Measurements from ENCODE around the gene TSPAN9. TPM values are rescaled to one million over a fixed set of nuclear protein-coding genes. Genes with fewer than 3 reads are reported as not detected.

Gene TSPAN9, protein sequence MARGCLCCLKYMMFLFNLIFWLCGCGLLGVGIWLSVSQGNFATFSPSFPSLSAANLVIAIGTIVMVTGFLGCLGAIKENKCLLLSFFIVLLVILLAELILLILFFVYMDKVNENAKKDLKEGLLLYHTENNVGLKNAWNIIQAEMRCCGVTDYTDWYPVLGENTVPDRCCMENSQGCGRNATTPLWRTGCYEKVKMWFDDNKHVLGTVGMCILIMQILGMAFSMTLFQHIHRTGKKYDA
- total RNA-seq = 81.2 TPM
- long read RNA-seq, full-length matches to known transcripts = 27 of 45 reads
- long read RNA-seq, partial matches to known transcripts = 1 of 45 reads
- long read RNA-seq, other reads (novel, unspliced or antisense) = 17 of 45 reads

DNA sequence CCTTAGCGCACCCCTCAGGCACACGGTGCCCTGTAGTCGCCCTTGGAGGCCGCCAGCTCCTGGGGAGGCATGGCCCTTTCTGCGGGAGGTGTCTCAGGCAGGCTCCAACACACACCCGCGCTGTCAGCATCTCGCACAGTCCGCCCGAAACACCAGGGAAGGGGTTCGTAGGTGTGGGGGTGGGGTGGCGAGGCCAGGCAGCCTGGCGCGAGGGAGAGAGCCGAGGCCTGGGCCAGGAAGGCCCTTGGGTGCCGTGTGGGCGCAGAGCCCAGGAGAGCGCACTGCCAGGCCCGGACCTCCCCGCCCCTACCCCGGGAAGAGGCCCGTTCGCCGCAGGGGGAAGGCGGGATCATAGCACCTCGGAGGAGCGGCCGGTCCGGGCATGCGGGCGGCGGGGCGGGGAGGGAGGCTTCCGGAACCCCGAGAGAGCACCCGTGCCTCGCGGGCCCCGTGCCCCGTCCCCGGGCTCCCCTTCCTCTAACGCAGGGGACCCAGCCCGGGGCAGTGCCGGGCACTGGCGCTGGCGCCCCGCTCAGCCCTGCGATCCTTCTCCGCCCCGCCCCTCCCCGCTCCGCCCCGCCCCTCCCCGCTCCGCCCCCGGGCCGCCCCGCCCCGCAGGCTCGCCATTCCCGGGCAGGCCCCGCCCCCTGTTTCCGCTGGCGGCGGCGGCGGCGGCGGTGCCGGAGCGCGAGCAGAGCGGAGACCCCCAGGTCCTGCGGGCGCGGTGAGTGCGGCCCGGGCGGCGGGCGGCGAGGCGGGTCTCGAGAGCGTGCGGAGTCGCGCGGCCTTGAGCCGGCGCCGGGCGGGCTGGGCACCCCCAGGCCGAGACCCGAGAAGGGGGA, at the start of gene TSPAN9:
Gene TSPAN9 (plus strand): TSS at position 650 of the 842 bp plus-strand sequence. CDS start 123,815 bp downstream, outside the sequence.
- Histone ChIP-seq H3K4me3 (peak within 1 kb of the TSS; percentile 84), H3K9me3 (no peaks in the 10 kb centered on the region), H3K27me3 (no peaks in the 10 kb centered on the region), H3K27ac (peak within 1 kb of the TSS; percentile 84), H3K36me3 (no peaks in the 10 kb centered on the region), H3K4me1 (peaks cover 23% of the 10 kb centered on the region)
- DNase-seq (peak; percentile 91), ATAC-seq (peak; percentile 94)
- TF ChIP-seq, protein P1, sequence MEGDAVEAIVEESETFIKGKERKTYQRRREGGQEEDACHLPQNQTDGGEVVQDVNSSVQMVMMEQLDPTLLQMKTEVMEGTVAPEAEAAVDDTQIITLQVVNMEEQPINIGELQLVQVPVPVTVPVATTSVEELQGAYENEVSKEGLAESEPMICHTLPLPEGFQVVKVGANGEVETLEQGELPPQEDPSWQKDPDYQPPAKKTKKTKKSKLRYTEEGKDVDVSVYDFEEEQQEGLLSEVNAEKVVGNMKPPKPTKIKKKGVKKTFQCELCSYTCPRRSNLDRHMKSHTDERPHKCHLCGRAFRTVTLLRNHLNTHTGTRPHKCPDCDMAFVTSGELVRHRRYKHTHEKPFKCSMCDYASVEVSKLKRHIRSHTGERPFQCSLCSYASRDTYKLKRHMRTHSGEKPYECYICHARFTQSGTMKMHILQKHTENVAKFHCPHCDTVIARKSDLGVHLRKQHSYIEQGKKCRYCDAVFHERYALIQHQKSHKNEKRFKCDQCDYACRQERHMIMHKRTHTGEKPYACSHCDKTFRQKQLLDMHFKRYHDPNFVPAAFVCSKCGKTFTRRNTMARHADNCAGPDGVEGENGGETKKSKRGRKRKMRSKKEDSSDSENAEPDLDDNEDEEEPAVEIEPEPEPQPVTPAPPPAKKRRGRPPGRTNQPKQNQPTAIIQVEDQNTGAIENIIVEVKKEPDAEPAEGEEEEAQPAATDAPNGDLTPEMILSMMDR (IDR thresholded peaks at IDR 0.05) = no peak
- intact Hi-C loops (cut with DNase I) = loop anchor here (10.0 kb wide), 2 partner anchors 48 to 198 kb away; no protein-coding TSS in a partner anchor

DNA sequence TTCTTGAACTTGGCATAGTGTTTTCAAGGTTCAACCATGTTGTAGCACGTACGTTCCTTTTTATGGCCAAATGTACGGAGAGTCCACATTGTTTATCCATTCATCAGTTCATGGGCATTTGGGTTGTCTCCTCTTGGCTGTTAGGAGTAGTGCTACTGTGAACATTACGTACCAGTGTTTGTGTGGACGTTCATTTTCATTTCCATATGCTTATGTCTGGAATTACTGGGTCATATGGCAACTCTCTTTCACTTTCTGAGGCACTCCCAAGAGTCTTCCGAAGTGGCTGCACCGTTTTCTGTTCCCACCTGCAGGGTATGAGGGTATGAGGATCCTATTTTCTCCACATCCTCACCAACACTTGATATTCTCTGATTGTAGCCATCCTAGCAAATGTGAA, 49.1 kb upstream of the TSPAN9 start:
- Histone ChIP-seq H3K4me1 (peaks cover 4% of the 10 kb centered on the region), H3K27me3 (no peaks in the 10 kb centered on the region), H3K4me3 (no peak overlapping the region), H3K27ac (no peak overlapping the region), H3K36me3 (peaks cover 4% of the 10 kb centered on the region), H3K9me3 (no peaks in the 10 kb centered on the region)
- intact Hi-C loops (cut with DNase I) = no loop called here
- ATAC-seq (no peak), DNase-seq (no peak)
- TF ChIP-seq, protein P1 (IDR thresholded peaks at IDR 0.05) = no peak

DNA sequence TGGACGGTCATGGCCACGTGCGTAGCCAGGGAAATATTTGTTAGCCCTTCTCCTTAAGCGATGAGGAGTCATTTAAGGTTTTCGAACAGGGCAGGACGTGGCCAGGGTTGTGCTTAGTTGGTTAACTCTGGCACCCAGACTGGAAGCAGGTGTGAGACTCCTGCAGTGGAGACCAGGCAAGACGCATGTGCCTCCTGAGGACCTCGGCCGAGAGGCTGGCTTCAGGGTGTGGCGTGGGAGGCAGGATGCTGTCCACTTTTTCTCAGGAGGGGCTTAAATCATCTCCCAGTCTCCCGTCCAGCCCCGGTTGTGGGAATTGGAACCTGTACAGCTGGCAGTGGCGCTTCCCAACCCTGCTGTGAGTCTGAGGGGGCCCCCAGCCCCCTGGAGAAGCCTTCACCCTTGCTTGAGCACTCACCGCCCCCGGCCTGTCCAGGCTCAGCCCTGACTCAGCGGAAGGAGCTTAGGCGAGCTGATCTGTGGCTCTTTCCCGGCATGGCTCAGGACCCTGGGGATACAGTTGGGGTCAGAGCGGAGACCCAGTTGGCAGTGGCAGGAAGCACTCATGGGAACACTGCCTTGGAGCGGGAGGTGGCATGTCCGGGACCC, 46.3 kb upstream of the TSPAN9 start:
- Histone ChIP-seq H3K9me3 (no peaks in the 10 kb centered on the region), H3K36me3 (peaks cover under 1% of the 10 kb centered on the region), H3K27me3 (no peaks in the 10 kb centered on the region), H3K4me3 (no peak overlapping the region), H3K27ac (no peak overlapping the region), H3K4me1 (peaks cover 4% of the 10 kb centered on the region)
- TF ChIP-seq, protein P1 (IDR thresholded peaks at IDR 0.05) = no peak
- intact Hi-C loops (cut with DNase I) = no loop called here
- ATAC-seq = no peak
- DNase-seq = no peak

DNA sequence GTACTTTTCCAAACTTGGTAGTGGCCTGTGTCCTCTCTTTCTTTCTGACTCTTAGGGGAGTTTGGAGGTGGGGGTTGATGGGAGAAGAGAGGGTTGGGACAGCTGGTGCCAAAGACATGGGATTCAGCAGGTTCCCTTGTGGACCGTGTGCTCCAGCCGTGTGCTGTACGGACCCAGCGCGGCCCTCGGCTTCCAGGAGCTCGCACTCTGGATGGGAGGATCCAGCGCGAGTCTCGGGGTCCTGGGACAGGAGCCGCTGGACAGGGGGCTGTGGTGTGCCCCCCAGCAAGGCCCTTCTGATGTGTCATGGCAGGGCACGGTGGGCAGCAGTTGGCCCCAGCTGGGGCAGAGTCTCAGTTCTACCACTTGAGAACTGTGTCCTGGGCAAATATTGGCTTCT, 45.0 kb upstream of the TSPAN9 start:
- no peak overlapping the region for H3K27ac ChIP-seq
- TF ChIP-seq, protein P1 (IDR thresholded peaks at IDR 0.05) = no peak
- DNase-seq = no peak
- ATAC-seq = no peak
- H3K27me3 ChIP-seq = no peaks in the 10 kb centered on the region
- no peaks in the 10 kb centered on the region for H3K36me3 ChIP-seq
- peaks cover 4% of the 10 kb centered on the region for H3K4me1 ChIP-seq
- intact Hi-C loops (cut with DNase I) = no loop called here
- no peaks in the 10 kb centered on the region for H3K9me3 ChIP-seq
- H3K4me3 ChIP-seq = no peak overlapping the region

DNA sequence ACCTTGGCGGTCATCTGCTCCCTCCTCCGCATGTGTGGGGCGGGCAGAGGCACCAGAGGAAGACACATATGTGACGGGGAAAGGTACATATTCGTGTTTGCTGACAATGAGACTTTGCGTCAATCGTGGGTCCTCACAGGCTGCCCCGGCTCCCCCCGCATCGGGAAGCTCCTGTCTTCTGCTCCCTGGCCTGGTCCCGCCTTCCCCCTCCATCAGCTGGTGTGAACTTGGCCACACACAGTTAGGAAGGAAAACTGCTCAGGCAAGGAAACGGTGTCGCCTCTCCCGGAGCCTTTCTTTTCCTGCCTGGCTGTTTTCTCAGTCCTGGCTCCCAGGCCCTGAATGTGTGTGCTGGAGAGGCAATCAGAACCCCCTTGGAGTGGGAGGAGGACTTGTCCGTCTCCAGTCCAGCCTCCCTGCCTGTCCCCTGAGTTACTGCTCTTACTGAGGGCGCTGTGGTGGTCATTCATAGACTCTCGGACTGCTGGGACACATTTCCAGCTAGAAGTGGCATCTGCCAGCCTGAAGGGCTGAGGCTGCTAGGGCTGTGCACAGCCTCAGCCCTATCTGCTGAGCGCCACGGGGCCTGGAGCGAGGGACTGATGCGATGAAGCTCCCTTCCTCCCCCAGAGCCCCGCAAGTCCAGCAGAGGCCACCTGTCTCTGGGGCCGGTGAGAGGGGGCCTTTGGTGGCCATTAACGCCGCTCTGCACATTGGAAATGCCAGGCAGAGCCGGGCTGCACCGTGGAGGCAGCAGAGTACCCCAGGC, 44.2 kb upstream of the TSPAN9 start:
- Histone ChIP-seq H3K36me3 (peaks cover 3% of the 10 kb centered on the region), H3K9me3 (no peaks in the 10 kb centered on the region), H3K4me1 (peaks cover 4% of the 10 kb centered on the region), H3K27ac (no peak overlapping the region), H3K27me3 (no peaks in the 10 kb centered on the region), H3K4me3 (no peak overlapping the region)
- ATAC-seq (peak; percentile 20), DNase-seq (no peak)
- intact Hi-C loops (cut with DNase I) = no loop called here
- TF ChIP-seq, protein P1 (IDR thresholded peaks at IDR 0.05) = no peak

Measured in upper lobe of right lung (tissue), 1 donor.